GM18526 (cell line): Measurements from ENCODE around the gene CHST5.

Experiments used
- POLR2A ChIP-seq: IDR thresholded peaks from 3 replicates; pipeline ENCODE4 v1.6.1; 2011; ENCODE audit not compliant: insufficient read length; ENCODE audit errors: extremely low read depth

Gene CHST5

DNA sequence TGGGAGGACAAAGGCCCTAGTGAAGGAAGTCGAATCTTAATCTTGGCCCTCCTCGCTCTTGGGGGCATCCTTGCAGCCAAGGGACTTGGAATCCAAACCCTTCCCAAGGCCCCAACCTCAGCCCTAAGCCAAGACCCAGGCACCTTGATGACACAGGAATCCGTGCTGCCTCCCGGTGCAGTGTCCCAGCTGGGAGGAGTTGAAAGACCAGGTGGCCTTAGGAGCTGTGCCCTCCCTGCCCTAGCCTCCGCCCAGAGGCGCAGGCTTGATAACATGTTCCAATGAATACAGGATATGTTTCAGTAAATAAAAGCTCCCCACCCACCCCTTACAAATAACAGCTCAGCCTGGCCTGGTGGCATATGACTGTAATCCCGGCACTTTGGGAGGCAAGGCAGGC, at the start of gene CHST5:
Gene CHST5 (minus strand): TSS at position 208 of the 400 bp plus-strand sequence. CDS start 5,724 bp downstream, outside the sequence.
- no peak for TF ChIP-seq POLR2A

DNA sequence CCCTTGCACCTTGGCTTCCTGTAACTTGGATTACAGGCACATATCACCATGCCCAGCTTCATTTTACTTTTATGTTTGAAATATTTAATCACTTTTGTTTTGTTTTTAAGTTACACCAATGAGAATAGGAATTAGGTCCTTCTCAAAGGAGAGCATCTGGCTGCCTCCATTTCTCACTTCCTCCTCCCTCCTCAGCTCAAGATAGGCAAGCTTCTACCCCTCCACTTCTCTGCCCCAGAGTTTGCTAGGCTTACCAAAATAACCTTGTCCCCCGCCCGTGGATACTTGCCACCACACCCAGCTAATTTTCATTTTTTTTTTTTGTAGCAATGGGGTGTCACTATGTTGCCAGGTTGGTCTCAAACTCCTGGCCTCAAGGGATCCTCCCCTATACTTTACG, 48.2 kb upstream of the CHST5 start:
- no peak for TF ChIP-seq POLR2A

DNA sequence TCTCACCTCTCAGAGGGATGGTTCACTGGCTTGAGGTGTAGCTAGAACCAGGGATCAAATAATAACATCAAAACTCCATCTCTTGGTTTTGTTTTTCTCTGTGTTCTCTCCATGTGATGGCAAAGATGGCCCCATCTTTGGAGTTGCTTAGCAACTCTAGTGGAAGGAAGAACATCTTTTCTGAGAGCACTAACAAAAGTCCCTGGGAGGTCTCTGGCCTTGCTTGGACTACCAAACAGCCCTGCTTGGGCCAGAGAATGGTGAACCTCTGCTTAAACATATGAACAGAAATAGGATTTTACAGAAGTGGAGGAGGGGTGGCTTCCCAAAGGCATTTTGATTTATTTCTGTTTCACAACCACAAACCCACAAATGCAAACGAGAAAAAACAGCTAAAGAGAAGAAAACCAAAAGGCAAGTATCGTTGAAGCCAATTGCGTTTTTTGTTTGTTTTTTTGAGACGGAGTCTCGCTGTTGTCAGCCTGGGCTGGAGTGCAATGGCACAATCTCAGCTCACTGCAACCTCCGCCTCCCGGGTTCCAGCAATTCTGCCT, 43.5 kb upstream of the CHST5 start:
- no peak for TF ChIP-seq POLR2A

DNA sequence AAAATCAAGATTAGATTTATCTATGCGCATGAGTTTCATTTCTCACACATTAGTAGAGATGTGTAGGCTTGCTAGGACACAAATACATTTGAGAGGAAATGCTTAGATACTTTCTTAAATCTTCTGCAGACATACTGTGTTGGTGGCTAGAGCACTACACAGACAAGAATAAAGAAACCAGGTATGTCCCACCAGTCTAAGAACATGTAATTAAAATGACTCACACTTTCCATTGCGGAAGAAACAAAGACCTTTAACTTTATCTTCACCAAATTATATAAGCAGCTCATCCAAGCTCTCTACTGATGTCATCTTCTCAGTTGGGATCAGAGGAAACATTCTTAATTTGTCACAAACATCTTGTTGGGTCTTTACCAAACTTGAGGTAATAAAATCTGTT, 42.8 kb upstream of the CHST5 start:
- TF ChIP-seq POLR2A, result no peak

DNA sequence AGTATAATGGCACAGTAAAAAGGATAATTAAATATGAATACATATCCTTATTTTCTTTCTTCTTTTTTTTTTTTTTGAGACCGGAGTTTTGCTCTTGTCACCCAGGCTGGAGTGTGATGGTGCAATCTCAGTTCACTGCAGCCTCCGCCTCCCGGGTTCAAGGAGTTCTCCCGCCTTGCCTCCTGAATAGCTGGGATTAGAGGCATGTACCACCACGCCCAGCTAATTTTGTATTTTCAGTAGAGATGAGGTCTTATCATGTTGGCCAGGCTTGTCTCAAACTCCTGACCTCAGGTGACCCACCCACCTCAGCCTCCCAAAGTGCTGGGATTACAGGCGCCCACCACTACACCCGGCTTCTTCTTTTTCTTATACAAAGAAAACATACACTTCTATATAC, 42.3 kb upstream of the CHST5 start:
- TF ChIP-seq POLR2A, result no peak

DNA sequence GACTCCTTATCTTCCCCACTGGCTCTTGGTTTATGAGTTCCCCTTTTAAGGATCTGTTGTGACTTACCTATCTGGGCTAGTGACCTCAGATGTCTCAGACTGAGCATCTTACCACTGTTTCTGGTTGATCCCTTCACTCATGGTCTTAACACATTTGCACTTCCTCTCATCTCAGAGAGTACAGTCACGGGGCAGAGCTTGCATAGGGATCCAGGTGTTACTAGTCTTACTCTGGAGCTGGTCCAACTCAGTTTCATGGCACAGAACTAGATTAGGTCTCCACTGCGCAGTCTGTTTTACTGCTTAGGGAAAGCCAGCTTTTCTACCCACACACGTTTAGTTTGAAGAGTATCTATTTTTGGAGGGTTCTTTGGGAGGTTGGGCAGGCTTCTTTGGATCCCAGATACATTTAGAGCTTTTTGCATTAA, 40.5 kb upstream of the CHST5 start:
- no peak for TF ChIP-seq POLR2A

DNA sequence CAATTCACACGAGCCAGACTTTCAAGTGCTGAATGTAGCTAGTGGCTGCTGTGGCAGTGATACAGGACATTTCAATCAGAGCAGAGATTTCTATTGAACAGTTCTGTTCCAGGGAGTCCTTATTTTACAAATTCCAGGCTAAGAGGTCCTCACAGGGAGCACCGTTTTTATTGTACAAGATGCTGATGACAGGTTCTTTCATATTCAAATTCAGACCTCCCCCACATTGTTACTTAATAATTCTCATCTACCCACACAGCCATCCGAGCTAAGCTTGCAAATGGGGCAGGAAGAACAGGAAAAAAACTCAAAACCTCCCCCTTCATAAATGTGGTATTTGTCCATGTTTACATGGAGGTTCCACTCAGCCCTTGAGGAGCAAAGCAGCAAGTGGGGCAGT, 40.0 kb upstream of the CHST5 start:
- TF ChIP-seq POLR2A, result no peak

DNA sequence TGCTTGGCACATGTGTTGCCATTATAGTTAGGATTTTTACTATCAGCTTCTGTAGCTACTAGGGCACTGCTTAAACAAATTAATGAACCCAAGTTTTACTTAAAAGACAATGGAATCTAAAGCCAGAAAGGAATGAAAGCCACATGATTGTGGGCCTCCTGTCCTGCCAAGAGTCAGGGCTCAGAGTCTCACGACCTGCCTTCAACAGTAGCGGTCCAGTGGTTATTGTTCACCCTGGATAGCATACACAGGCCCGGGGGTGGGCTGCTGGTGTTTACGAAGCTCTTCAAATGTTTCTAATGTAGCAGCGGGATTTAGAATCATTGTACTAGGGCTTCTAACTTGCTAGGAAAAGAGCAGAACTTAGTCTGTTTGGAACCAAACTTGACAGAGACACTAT, 38.0 kb upstream of the CHST5 start:
- TF ChIP-seq POLR2A, result no peak

DNA sequence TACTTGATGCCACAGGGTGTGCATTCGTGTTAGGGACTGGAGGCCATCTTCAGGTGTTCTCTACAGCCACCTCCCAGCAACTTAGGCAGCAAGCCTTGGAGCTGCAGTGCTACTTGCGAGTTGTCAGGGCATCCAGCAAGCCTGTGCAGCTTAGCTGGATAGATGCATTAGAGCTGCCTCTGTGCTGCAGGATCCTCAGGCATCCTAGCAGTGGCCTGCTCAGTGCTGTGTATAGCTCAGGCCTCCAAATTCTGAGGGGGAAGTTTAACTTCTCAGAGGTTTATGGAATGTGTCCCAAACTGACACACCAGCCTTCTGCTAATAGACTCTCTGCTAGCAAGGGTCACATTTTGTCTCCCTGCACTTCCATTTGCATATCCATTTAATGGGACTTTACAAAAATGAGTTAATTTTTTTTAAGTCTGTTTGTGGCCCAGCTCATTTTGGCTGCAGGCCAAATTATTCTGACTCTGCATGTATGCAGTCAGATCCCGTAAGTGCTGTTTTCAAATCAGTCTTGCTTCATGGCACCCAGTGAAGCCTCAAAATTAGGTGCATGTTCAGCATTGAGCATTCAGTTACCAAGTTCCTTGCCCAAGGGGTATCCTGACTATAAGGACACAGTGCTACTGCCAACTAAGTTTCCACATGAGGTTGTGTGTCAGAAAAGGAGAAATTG, 37.1 kb upstream of the CHST5 start:
- TF ChIP-seq POLR2A, result no peak

DNA sequence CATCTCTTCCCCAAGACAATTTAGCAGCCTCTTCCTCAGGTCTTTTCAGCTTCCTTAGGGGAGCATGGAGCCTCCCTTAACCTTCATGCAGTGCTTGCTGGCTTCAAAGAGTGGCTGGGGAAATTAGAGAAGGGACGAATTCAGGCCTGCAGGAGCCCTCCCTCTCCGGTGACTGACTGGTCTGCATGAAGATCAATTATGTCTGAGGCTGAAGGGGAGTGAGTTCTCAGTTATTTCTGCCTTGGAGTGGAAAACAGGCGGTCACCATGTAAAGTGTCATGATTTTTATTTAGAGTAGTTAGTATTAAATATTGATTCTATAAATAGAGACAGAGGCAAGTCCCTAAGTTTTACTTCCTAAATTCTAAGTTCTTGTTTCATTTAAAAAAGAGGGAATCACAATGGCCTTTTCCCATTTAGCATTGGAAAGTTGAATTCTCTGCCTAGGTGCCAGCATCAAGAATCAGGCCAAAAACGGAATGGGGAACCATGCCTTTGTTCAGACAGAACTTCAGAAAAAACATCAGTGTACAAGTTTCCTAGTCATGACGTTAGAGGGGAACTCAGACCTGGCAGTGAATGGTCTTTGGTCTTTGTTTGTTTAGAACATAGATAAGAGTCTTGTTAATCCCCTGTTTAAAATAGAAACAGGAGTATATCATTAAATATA, 34.6 kb upstream of the CHST5 start:
- TF ChIP-seq POLR2A, result no peak

DNA sequence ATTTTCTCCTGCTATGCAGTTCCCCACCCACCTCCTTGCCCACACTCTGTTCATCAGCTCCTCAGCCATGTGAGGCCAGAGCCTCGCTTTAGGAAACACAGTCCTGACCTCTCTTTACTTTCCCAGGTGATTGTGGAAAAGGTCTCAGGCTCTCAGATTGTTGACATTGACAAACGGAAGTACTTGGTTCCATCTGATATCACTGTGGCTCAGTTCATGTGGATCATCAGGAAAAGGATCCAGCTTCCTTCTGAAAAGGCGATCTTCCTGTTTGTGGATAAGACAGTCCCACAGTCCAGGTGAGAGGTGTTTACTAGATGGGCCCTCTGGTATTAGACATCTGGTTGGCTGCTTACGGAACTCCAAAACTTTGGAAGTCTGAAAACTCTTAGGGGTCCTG, 32.0 kb upstream of the CHST5 start:
- TF ChIP-seq POLR2A, result no peak

DNA sequence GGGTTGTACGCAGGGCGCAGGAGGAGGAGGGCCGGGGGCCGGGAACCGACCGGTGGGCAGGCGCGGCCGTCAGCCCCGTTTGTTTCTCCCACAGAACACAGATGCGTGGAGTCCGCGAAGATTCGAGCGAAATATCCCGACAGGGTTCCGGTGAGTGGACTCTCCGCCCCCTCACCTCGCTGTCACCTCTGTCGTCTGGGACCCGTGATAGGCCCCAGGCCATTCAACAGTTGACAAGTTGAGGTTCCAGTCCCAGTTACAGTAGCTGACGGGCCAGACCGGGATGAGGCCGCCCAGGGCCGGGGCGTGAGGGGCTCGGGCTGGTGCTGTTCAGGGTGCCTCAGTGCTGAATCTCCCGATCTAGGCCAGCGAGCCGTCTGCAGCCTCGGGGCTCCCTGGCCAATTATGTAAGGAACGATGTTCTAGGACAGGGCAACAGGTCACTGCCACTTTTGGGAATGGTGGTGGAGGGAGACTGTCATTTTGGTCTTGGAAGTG, 30.9 kb upstream of the CHST5 start:
- TF ChIP-seq POLR2A, result no peak

DNA sequence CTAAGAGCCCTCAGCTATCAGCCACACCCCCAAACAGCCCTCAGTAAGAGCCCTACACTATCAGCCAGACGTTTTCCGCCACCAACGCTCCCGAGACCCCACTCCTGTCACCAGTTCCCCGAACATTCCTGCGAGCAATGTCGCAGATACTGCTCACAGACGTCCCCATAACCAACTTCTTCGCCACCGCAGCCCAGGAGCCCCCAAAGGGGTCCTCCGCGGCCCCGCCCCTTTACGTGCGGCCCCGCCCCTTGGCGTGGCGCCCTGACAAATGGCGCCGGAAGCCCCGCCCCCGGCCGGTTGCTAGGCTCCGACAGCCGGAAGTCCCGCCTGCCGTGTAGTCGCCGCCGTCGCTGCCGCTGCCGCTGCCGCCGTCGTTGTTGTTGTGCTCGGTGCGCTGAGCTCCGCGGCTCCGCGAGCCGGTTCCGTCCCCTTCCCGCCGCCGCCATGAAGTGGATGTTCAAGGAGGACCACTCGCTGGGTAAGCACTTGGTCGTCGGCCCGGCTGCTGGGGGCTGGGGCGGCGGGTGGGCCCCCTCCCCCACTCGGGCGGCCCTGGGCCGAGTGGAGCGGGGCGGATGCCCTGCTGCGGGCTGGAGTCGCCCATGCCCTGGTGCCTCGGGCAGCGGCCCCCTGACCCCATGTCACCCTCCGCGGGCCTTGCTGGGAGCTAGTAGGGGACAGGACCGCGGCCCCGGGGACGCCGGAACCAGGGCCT, 30.3 kb upstream of the CHST5 start, which contains the start of gene GABARAPL2:
Gene GABARAPL2 (plus strand): TSS at position 340 of the 718 bp plus-strand sequence. CDS start 108 bp downstream, at position 448.
- TF ChIP-seq POLR2A, result peak; percentile 50

DNA sequence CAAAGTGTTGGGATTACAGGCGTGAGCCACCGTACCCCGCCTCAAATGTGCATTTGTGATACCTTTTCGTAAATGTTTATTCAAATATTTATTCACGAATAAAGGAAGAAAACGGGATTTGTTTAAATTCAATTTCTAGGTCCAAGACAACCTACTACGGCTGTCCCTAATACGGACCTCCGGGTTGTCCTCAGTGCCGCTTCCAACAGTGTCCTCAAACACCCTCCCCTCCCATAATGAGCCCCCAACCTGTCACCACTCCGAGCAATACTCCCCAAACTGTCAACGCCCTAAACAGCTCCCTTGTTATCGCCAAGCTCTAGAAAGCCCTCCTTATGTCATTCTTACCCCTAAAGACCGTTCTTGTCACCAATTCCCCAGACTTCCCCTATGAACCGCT, 29.7 kb upstream of the CHST5 start:
- no peak for TF ChIP-seq POLR2A

DNA sequence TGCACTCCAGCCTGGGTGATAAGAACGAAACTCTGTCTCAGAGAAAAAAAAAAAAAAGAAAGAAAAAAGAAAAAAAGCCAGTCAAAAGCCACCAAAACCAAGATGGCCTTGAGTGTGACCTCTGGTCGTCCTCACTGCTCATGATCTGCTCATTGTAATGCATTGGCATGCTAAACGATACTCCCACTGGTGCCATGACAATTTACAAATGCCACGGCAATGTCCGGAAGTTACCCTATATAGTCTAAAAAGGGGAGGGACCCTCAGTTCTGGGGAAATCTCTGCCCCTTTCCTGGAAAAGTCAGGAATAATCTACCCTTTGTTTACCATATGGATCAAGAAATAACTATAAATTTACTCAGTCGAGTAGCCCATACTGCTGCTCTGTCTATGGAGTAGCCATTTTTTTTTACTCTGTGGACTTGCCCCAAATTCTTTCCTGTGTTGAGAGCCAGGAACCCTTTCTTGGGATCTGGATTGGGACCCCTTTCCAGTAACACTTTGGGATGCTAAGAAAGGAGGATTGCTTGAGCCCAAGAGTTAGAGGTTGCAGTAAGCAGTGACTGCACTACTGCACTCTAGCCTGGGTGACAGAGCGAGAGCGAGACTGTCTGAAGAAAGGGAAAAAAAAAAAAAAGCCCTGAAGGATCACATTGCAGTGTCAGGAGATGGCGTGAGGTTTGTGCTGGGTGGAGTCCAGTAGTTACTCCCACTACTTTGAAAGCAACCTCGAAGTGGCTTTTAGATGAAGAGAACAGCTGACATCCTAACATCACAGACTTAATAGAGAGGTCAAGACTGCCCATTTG, 23.9 kb upstream of the CHST5 start:
- no peak for TF ChIP-seq POLR2A
